ENCODE data around the gene TMEM132C.

- no peak for TF ChIP-seq POLR2AphosphoS5 (IDR thresholded peaks at IDR 0.05; ENCODE audit: insufficient read depth, low read depth, low read length)
- TF ChIP-seq, protein P1, sequence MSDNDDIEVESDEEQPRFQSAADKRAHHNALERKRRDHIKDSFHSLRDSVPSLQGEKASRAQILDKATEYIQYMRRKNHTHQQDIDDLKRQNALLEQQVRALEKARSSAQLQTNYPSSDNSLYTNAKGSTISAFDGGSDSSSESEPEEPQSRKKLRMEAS (IDR thresholded peaks at IDR 0.05; ENCODE audit: insufficient read depth, insufficient read length), result no peak
- TF ChIP-seq, protein P2, sequence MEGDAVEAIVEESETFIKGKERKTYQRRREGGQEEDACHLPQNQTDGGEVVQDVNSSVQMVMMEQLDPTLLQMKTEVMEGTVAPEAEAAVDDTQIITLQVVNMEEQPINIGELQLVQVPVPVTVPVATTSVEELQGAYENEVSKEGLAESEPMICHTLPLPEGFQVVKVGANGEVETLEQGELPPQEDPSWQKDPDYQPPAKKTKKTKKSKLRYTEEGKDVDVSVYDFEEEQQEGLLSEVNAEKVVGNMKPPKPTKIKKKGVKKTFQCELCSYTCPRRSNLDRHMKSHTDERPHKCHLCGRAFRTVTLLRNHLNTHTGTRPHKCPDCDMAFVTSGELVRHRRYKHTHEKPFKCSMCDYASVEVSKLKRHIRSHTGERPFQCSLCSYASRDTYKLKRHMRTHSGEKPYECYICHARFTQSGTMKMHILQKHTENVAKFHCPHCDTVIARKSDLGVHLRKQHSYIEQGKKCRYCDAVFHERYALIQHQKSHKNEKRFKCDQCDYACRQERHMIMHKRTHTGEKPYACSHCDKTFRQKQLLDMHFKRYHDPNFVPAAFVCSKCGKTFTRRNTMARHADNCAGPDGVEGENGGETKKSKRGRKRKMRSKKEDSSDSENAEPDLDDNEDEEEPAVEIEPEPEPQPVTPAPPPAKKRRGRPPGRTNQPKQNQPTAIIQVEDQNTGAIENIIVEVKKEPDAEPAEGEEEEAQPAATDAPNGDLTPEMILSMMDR (IDR thresholded peaks at IDR 0.05; ENCODE audit: extremely low read depth in 1 of 2, insufficient read depth in 1 of 2, low read depth in 1 of 2, low read length in 2 of 2), result no peak
- TF ChIP-seq POLR2A (IDR thresholded peaks at IDR 0.05; ENCODE audit: low read depth, low read length), result no peak
Observed at GRCh38 chr12:128754275-128754674, 487.3 kb downstream of the TMEM132C start.

Measured in endothelial cell of umbilical vein (primary cell).